COR-L47 (cell line): ENCODE results near the gene SUCLG2.

ENCODE experiments used
- DNase-seq: peaks from one replicate; lab custom pipeline; 2025; lab: John Stamatoyannopoulos, UW

Gene SUCLG2

GRCh38 chr3:67515778-67516177 is 138.6 kb downstream of the SUCLG2 start:
- no peak for DNase-seq

- no peak for DNase-seq
Observed at GRCh38 chr3:67509471-67510075, 144.8 kb downstream of the SUCLG2 start.

- DNase-seq = no peak
Observed at GRCh38 chr3:67507584-67507983, 146.8 kb downstream of the SUCLG2 start.

- DNase-seq = no peak
Observed at GRCh38 chr3:67500709-67501108, 153.7 kb downstream of the SUCLG2 start.

GRCh38 chr3:67497746-67498145 is 156.7 kb downstream of the SUCLG2 start:
- DNase-seq = no peak

GRCh38 chr3:67495751-67496150 is 158.7 kb downstream of the SUCLG2 start:
- no peak for DNase-seq

- no peak for DNase-seq
Observed at GRCh38 chr3:67493808-67494207, 160.6 kb downstream of the SUCLG2 start.

GRCh38 chr3:67490658-67491057 is 163.8 kb downstream of the SUCLG2 start:
- no peak for DNase-seq

- no peak for DNase-seq
Observed at GRCh38 chr3:67489816-67490215, 164.6 kb downstream of the SUCLG2 start.

GRCh38 chr3:67487564-67488114 is 166.8 kb downstream of the SUCLG2 start:
- no peak for DNase-seq

GRCh38 chr3:67486883-67487282 is 167.5 kb downstream of the SUCLG2 start:
- DNase-seq = no peak

- DNase-seq = no peak
Observed at GRCh38 chr3:67484085-67484484, 170.3 kb downstream of the SUCLG2 start.

GRCh38 chr3:67481126-67481525 is 173.3 kb downstream of the SUCLG2 start:
- no peak for DNase-seq

GRCh38 chr3:67478423-67478822 is 176.0 kb downstream of the SUCLG2 start:
- DNase-seq = no peak

GRCh38 chr3:67474311-67474710 is 180.1 kb downstream of the SUCLG2 start:
- DNase-seq = no peak

GRCh38 chr3:67472674-67473201 is 181.7 kb downstream of the SUCLG2 start:
- DNase-seq = no peak

- no peak for DNase-seq
Observed at GRCh38 chr3:67470207-67470606, 184.2 kb downstream of the SUCLG2 start.

- no peak for DNase-seq
Observed at GRCh38 chr3:67468511-67468910, 185.9 kb downstream of the SUCLG2 start.

GRCh38 chr3:67463656-67464055 is 190.8 kb downstream of the SUCLG2 start:
- no peak for DNase-seq

GRCh38 chr3:67462187-67462586 is 192.2 kb downstream of the SUCLG2 start:
- no peak for DNase-seq

GRCh38 chr3:67461667-67462142 is 192.7 kb downstream of the SUCLG2 start:
- peak; percentile 14 for DNase-seq

- DNase-seq = no peak
Observed at GRCh38 chr3:67460841-67461510, 193.4 kb downstream of the SUCLG2 start.

- no peak for DNase-seq
Observed at GRCh38 chr3:67459796-67460195, 194.6 kb downstream of the SUCLG2 start.
